Kidney epithelial cell (primary cell): ENCODE results near the gene COL5A3. TPM values are rescaled to one million over a fixed set of nuclear protein-coding genes. Genes with fewer than 3 reads are reported as not detected.

ENCODE experiments used
- DNase-seq: peaks from one replicate; pipeline ENCODE4 v3.0.0-alpha.2; 2010; ENCODE audit warnings: low read depth
- H3K27me3 ChIP-seq: 2 replicates; pipeline ENCODE4 v1.6.0; 2011; ENCODE audit warnings: low read length; ENCODE audit not compliant: control insufficient read depth, insufficient read depth
- H3K36me3 ChIP-seq: 2 replicates; pipeline ENCODE4 v1.5.1; 2011; ENCODE audit warnings: low read length; ENCODE audit not compliant: control insufficient read depth, insufficient read depth
- H3K4me3 ChIP-seq: 2 replicates; pipeline ENCODE4 v1.5.1; 2011; ENCODE audit warnings: low read depth, mild to moderate bottlenecking, control low read depth, low read length
- CTCF ChIP-seq: IDR thresholded peaks from 2 replicates; pipeline ENCODE4 v1.5.1; 2011; ENCODE audit warnings: mild to moderate bottlenecking, moderate library complexity, low read length, control low read depth, inconsistent platforms; ENCODE audit not compliant: insufficient read depth, poor library complexity, severe bottlenecking
- total RNA-seq: library from RNA; depleted of rRNA; stranded (reverse); fragments of >200 nt; gene quantifications from 2 replicates; pipeline ENCODE4 v1.2.3, GENCODE V29; 2015

Gene COL5A3
- total RNA-seq, 1 donor from 2014 or later, result 0.79 TPM

GRCh38 chr19:10005632-10006334, 4.5 kb downstream of the COL5A3 start:
- DNase-seq, result no peak
- H3K36me3 ChIP-seq, result no peaks in the 10 kb centered on the region
- TF ChIP-seq CTCF, result no peak
- peaks cover 17% of the 10 kb centered on the region for H3K27me3 ChIP-seq
- no peak overlapping the region for H3K4me3 ChIP-seq

- no peaks in the 10 kb centered on the region for H3K36me3 ChIP-seq
- H3K27me3 ChIP-seq, result peaks cover 7% of the 10 kb centered on the region
- no peak for DNase-seq
- TF ChIP-seq CTCF, result no peak
- no peak overlapping the region for H3K4me3 ChIP-seq
Observed at GRCh38 chr19:10004617-10005016, 5.7 kb downstream of the COL5A3 start.

- TF ChIP-seq CTCF, result no peak
- Histone ChIP-seq H3K27me3 (no peaks in the 10 kb centered on the region), H3K4me3 (no peak overlapping the region), H3K36me3 (no peaks in the 10 kb centered on the region)
- DNase-seq, result no peak
Observed at GRCh38 chr19:10003271-10003670, 7.0 kb downstream of the COL5A3 start.

GRCh38 chr19:10001899-10002298, 8.4 kb downstream of the COL5A3 start:
- peaks cover 3% of the 10 kb centered on the region for H3K27me3 ChIP-seq
- no peaks in the 10 kb centered on the region for H3K36me3 ChIP-seq
- peak; percentile 24 for TF ChIP-seq CTCF
- DNase-seq, result no peak
- no peak overlapping the region for H3K4me3 ChIP-seq

- Histone ChIP-seq H3K36me3 (no peaks in the 10 kb centered on the region), H3K4me3 (no peak overlapping the region), H3K27me3 (peaks cover 4% of the 10 kb centered on the region)
- DNase-seq, result no peak
- peak; percentile 83 for TF ChIP-seq CTCF
Observed at GRCh38 chr19:10000171-10000826, 10.0 kb downstream of the COL5A3 start.
